HL-60 (cell line): ENCODE measurements around the gene PDSS2.

ENCODE experiments used
- CTCF ChIP-seq: IDR thresholded peaks from one replicate; pipeline ENCODE4 v1.5.1; 2011; ENCODE audit warnings: low read length, control low read depth, inconsistent platforms; ENCODE audit not compliant: insufficient read depth
- REST ChIP-seq: IDR thresholded peaks from 2 replicates; pipeline ENCODE4 v1.6.1; 2012; ENCODE audit warnings: low read depth; ENCODE audit not compliant: insufficient replicate concordance

GRCh38 chr6:107171513-107171912 is 287.9 kb downstream of the PDSS2 start:
- TF ChIP-seq REST (no peak), CTCF (no peak)
